Prostate gland (tissue), 2 donors: ENCODE measurements around the gene FRMD4A. TPM values are rescaled to one million over a fixed set of nuclear protein-coding genes. Genes with fewer than 3 reads are reported as not detected.

Experiments used
- DNase-seq: peaks from one replicate; pipeline ENCODE4 v3.0.0-alpha.2; 2019; ENCODE audit warnings: low spot score
- H3K27ac ChIP-seq, 2 donors: fragments of 200-600 bp; sonication (generic); 2 replicates each; pipeline ENCODE4 v1.5.1; 2017 to 2019
- H3K27me3 ChIP-seq: fragments of 200-600 bp; sonication (generic); replicated peaks from 2 replicates; pipeline ENCODE4 v1.5.1; 2019; ENCODE audit not compliant: insufficient read depth
- H3K36me3 ChIP-seq, 2 donors: fragments of 200-600 bp; sonication (generic); 1 replicate in 1 of 2; 2 replicates in 1 of 2; pipeline versions ENCODE4 v1.5.1 to v1.8.1; 2017 to 2019
- H3K4me1 ChIP-seq: fragments of 200-600 bp; sonication (generic); replicated peaks from 2 replicates; pipeline ENCODE4 v1.5.1; 2019
- H3K4me3 ChIP-seq, 2 donors: fragments of 200-600 bp; sonication (generic); 2 replicates each; pipeline ENCODE4 v1.5.1; 2017 to 2019
- H3K9me3 ChIP-seq: fragments of 200-600 bp; sonication (generic); 2 replicates; pipeline ENCODE4 v1.5.1; 2017
- CTCF ChIP-seq, 4 experiments: fragments of 200-600 bp in 2 of 4; fragments of 450-650 bp in 2 of 4; sonication (generic) in 2 of 4; IDR thresholded peaks; 1 replicate in 3 of 4; 2 replicates in 1 of 4; pipeline ENCODE4 v1.5.1; 2016 to 2019; ENCODE audit warnings: antibody characterized with exemption in 4 of 4, mild to moderate bottlenecking in 2 of 4, moderate library complexity in 2 of 4
- POLR2A ChIP-seq: fragments of 450-650 bp; IDR thresholded peaks from one replicate; pipeline ENCODE4 v1.6.1; 2016; ENCODE audit warnings: antibody characterized with exemption, mild to moderate bottlenecking
- POLR2AphosphoS5 ChIP-seq: sonication (generic); formaldehyde crosslinking; IDR thresholded peaks from one replicate; pipeline ENCODE4 v1.6.1; 2017; ENCODE audit warnings: antibody characterized with exemption
- WGBS: methylation state at CpG from one replicate; pipeline ENCODE4 v1.1.5; 2018; 5-methylcytosine and 5-hydroxymethylcytosine counted together
- intact Hi-C: fragments of 100-400 bp; cut with DNase I; formaldehyde crosslinking; loops from one replicate; pipeline ENCODE4 v1.14.2; 2022
- total RNA-seq, 2 donors: library from RNA; depleted of rRNA; stranded (reverse); fragments of >200 nt; gene quantifications; one replicate each; pipeline ENCODE4 v1.1.0, GENCODE V29; 2016

FRMD4A gene
- total RNA-seq, 2 donors from 2014 or later: 38.0 to 53.2 TPM

GRCh38 chr10:14366760-14367159, 36.0 kb upstream of the FRMD4A start:
- WGBS: 100% methylated on average over 1 of the region's 1 CpG
- DNase-seq: no peak
- intact Hi-C loops: no loop called here
- H3K9me3 ChIP-seq: no peaks in the 10 kb centered on the region
- no peaks in the 10 kb centered on the region for H3K36me3 ChIP-seq
- H3K27ac ChIP-seq: no peak overlapping the region
- TF ChIP-seq POLR2A (no peak), CTCF (IDR thresholded peaks at IDR 0.05) (no peak), POLR2AphosphoS5 (no peak)
- no peaks in the 10 kb centered on the region for H3K4me1 ChIP-seq
- no peak overlapping the region for H3K4me3 ChIP-seq
- no peaks in the 10 kb centered on the region for H3K27me3 ChIP-seq

- no peak for DNase-seq
- WGBS: 86% methylated on average over 6 of the region's 6 CpGs
- Histone ChIP-seq H3K27me3 (no peaks in the 10 kb centered on the region), H3K4me3 (no peak overlapping the region), H3K4me1 (no peaks in the 10 kb centered on the region), H3K9me3 (no peaks in the 10 kb centered on the region), H3K27ac (no peak overlapping the region), H3K36me3 (no peaks in the 10 kb centered on the region)
- intact Hi-C loops: no loop called here
- TF ChIP-seq CTCF (IDR thresholded peaks at IDR 0.05) (no peak), POLR2A (no peak), POLR2AphosphoS5 (no peak)
Measured at GRCh38 chr10:14365266-14365665, 34.5 kb upstream of the FRMD4A start.

- intact Hi-C loops: no loop called here
- no peak overlapping the region for H3K27ac ChIP-seq
- no peaks in the 10 kb centered on the region for H3K9me3 ChIP-seq
- no peaks in the 10 kb centered on the region for H3K4me1 ChIP-seq
- H3K27me3 ChIP-seq: no peaks in the 10 kb centered on the region
- no peak for DNase-seq
- H3K4me3 ChIP-seq: no peak overlapping the region
- no peak for TF ChIP-seq POLR2A
- no peak for TF ChIP-seq POLR2AphosphoS5
- no peak for TF ChIP-seq CTCF (IDR thresholded peaks at IDR 0.05)
- H3K36me3 ChIP-seq: no peaks in the 10 kb centered on the region
Measured at GRCh38 chr10:14362104-14362503, 31.4 kb upstream of the FRMD4A start.

GRCh38 chr10:14360961-14361360, 30.2 kb upstream of the FRMD4A start:
- TF ChIP-seq POLR2AphosphoS5 (no peak), CTCF (IDR thresholded peaks at IDR 0.05) (no peak), POLR2A (no peak)
- intact Hi-C loops: no loop called here
- Histone ChIP-seq H3K4me3 (no peak overlapping the region), H3K27me3 (no peaks in the 10 kb centered on the region), H3K9me3 (no peaks in the 10 kb centered on the region), H3K36me3 (no peaks in the 10 kb centered on the region), H3K27ac (no peak overlapping the region), H3K4me1 (no peaks in the 10 kb centered on the region)
- WGBS: 90% methylated on average over 1 of the region's 1 CpG
- no peak for DNase-seq

GRCh38 chr10:14360515-14360914, 29.8 kb upstream of the FRMD4A start:
- intact Hi-C loops: no loop called here
- 54% methylated on average over 4 of the region's 4 CpGs for WGBS
- no peak for TF ChIP-seq CTCF (IDR thresholded peaks at IDR 0.05)
- TF ChIP-seq POLR2AphosphoS5: no peak
- no peak for TF ChIP-seq POLR2A

More at GRCh38 chr10:14360515-14360914, 29.8 kb upstream of the FRMD4A start:
- H3K4me3 ChIP-seq: no peak overlapping the region
- H3K27ac ChIP-seq: no peak overlapping the region
- no peaks in the 10 kb centered on the region for H3K36me3 ChIP-seq
- no peak for DNase-seq
- H3K9me3 ChIP-seq: no peaks in the 10 kb centered on the region
- H3K4me1 ChIP-seq: no peaks in the 10 kb centered on the region
- no peaks in the 10 kb centered on the region for H3K27me3 ChIP-seq
